Mononuclear cell (primary cell): ENCODE data around the gene PLEKHG4. TPM values are rescaled to one million over a fixed set of nuclear protein-coding genes. Genes with fewer than 3 reads are reported as not detected.

Experiments used
- H3K27me3 ChIP-seq: 2 replicates; pipeline ENCODE4 v1.6.0; 2011; ENCODE audit warnings: low read length, control low read depth; ENCODE audit not compliant: insufficient read depth
- H3K4me1 ChIP-seq: 2 replicates; pipeline ENCODE4 v1.5.1; 2011; ENCODE audit warnings: mild to moderate bottlenecking, low read length, control low read depth; ENCODE audit not compliant: insufficient read depth
- H3K4me3 ChIP-seq: 2 replicates; pipeline ENCODE4 v1.5.1; 2011; ENCODE audit warnings: mild to moderate bottlenecking, low read length, moderate library complexity
- H3K9me3 ChIP-seq: 2 replicates; pipeline ENCODE4 v1.5.1; 2011; ENCODE audit warnings: low read depth, mild to moderate bottlenecking, control low read depth, low read length
- total RNA-seq: library from RNA; depleted of rRNA; stranded (reverse); fragments of >200 nt; gene quantifications from one replicate; pipeline ENCODE4 v1.2.3, GENCODE V29; 2012

Gene PLEKHG4
- total RNA-seq, 1 donor: 4.0 TPM

DNA sequence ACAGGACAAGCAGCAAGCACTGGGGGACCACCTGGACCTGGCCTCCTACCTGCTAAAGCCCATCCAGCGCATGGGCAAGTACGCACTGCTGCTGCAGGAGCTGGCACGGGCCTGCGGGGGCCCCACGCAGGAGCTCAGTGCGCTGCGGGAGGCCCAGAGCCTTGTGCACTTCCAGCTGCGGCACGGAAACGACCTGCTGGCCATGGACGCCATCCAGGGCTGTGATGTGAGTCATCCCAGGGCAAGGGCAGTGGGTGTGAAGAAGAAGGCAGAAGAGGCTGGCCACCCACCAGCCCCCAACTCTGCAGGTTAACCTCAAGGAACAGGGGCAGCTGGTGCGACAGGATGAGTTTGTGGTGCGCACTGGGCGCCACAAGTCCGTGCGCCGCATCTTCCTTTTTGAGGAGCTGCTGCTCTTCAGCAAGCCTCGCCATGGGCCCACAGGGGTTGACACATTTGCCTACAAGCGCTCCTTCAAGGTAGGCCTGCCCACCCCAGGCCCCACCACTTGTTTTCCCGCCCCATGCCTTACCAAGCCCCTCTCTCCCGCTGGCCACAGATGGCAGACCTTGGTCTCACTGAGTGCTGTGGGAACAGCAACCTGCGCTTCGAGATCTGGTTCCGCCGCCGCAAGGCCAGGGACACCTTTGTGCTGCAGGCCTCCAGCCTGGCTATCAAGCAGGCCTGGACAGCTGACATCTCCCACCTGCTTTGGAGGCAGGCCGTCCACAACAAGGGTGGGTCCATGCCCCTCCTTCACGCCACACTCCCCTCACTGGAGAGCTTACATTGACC lies 7.3 kb downstream of the PLEKHG4 start:
- Histone ChIP-seq H3K9me3 (no peaks in the 10 kb centered on the region), H3K4me3 (no peak overlapping the region), H3K4me1 (no peaks in the 10 kb centered on the region), H3K27me3 (no peaks in the 10 kb centered on the region)

DNA sequence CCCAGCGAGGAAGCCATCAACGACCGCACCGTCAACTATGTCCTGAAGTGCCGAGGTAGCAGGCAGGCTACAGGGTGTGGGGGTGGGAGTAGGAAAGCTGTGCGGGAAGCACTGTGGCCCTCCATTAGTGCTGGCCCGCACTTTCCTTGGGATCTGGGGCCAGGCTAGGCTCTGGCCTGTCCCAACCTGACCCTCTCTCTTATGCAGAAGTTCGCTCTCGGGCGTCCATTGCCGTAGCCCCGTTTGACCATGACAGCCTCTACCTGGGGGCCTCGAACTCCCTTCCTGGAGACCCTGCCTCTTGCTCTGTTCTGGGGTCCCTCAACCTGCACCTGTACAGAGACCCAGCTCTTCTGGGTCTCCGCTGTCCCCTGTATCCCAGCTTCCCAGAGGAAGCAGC lies 8.6 kb downstream of the PLEKHG4 start:
- Histone ChIP-seq H3K27me3 (no peaks in the 10 kb centered on the region), H3K9me3 (no peaks in the 10 kb centered on the region), H3K4me1 (no peaks in the 10 kb centered on the region), H3K4me3 (no peak overlapping the region)

DNA sequence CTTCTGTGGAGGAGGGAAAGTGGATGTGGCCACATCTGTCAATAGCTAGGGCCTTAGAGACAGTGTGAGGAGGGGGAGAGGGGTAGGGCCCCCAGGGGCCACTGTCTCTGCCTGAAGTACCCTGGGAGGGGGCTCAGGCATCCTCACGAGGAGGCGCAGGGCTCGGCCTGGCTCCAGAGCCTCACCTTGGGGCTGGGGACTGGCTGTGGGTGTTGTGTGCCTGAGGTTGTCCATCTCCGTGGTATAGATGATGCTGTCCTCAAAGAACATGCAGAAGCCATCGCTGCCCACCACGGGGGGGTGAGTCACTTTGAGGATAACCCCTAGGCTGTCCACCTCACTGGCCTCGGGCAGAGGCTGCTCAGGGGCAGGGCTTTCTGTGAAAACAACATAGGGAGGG lies 12.1 kb downstream of the PLEKHG4 start:
- Histone ChIP-seq H3K4me1 (no peaks in the 10 kb centered on the region), H3K4me3 (no peak overlapping the region)

DNA sequence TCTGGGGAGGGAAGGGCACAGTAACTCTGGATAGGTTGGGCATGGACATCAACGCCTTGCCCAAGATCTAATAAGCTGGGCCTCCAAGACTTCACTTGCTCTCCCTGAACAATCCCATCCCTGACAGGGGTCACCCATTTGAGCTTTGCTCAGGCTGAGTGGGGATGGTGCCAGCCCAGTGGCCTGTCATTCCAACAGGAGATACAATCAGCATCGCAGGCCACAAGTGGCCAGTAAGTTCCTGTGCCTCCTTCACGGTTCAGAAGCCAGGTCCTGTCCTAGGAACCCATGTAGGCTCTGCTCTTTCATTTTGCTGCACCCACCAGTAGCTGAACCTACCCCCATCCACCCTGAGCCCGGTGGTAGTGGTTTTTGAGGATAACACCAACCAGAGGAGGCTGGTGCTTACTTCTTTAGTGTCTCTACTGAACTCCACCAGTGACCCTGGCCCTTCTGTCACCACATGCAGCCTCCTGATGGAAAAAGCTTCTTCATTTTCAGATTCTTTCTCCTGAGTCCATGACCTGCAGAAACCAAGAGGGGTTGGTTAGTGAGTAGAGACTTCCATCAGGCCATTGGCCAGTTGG lies 14.9 kb downstream of the PLEKHG4 start:
- H3K4me3 ChIP-seq: no peak overlapping the region
- H3K9me3 ChIP-seq: no peaks in the 10 kb centered on the region
- no peaks in the 10 kb centered on the region for H3K4me1 ChIP-seq
- H3K27me3 ChIP-seq: no peaks in the 10 kb centered on the region

More for the DNA sequence above, 12.1 kb downstream of the PLEKHG4 start:
- Histone ChIP-seq H3K27me3 (no peaks in the 10 kb centered on the region), H3K9me3 (no peaks in the 10 kb centered on the region)

DNA sequence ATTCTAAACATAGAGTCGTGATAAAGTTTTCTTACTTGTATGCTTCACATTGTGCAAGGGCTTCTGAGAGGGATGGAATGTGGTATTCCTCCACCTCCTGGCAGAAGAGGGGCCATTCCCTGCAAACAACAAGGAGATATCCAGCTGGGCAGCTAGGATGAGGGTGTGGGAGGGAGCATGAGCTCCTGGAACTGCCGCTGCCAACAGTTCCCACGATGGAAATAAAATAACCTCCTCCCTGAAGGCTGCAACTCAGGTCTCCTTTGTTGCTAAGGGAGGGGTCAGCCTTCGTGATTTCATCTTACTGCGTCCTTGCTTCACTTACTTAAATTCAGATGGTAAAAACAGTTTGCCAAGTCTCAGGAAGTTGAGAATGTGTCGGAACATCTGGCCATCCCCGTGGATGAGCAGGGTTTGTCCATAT lies 15.6 kb downstream of the PLEKHG4 start:
- Histone ChIP-seq H3K9me3 (no peaks in the 10 kb centered on the region), H3K27me3 (no peaks in the 10 kb centered on the region), H3K4me3 (no peak overlapping the region), H3K4me1 (no peaks in the 10 kb centered on the region)

DNA sequence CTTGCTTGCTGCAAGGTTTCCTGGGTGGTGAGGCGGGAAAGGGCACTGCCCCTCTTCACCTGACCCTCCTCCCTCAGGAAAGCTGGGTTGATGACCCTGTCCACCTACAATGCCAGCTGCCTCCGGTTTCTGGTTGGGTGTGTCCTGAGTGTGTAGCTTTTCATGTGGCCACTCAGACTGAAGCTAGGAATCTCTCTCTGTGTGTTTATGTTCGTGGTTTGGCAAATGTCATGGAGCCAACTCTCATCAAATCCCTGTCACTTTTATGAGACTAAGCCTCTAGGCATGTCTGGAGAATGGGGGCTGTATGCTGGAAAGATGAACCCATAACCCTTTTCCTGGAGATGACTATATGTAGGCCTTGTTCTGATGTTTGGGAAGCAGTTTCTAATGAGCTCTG lies 17.1 kb downstream of the PLEKHG4 start:
- Histone ChIP-seq H3K9me3 (no peaks in the 10 kb centered on the region), H3K27me3 (no peaks in the 10 kb centered on the region), H3K4me3 (no peak overlapping the region), H3K4me1 (no peaks in the 10 kb centered on the region)

DNA sequence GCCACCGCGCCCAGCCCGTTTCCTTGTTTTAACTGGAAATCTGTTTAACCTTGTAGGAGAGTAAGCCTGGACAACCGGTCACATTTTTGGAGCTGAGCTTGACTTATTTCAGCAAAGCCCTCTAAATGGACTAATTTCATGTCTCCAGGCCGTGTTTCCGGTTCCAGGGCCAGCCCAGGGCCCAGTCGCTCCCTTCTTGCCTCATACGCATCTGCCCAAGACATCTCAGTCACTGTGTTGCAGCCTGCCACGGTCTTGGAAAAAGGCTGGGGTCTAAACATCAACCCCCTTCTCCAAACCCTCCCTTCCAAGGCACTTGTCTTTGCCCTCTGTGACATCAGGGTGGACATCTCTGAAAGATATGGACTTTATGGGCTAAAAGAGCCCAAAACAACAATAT lies 18.9 kb downstream of the PLEKHG4 start:
- no peak overlapping the region for H3K4me3 ChIP-seq
- no peaks in the 10 kb centered on the region for H3K27me3 ChIP-seq

DNA sequence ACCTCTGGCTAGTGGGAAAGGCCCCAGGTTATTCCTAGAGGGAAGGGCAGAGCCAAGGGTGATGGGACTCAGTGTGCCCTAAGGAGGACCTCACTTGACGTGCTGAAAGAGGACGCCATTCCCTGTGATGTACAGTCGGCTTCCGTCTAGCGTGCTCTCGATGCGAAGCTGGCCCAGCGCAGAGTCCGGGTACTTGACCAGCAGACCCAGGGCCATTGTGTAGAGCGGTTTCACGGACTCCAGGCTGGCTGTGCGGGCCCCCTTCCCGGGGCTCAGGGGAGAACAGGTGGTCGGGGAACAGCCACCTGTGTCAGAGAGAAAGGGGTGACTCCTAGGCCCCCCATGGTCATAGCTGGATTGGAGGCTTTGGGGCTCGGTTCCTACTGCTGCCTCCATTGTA lies 19.9 kb downstream of the PLEKHG4 start:
- Histone ChIP-seq H3K27me3 (no peaks in the 10 kb centered on the region), H3K4me3 (no peak overlapping the region), H3K4me1 (no peaks in the 10 kb centered on the region), H3K9me3 (no peaks in the 10 kb centered on the region)

More for the DNA sequence above, 18.9 kb downstream of the PLEKHG4 start:
- Histone ChIP-seq H3K4me1 (no peaks in the 10 kb centered on the region), H3K9me3 (no peaks in the 10 kb centered on the region)

DNA sequence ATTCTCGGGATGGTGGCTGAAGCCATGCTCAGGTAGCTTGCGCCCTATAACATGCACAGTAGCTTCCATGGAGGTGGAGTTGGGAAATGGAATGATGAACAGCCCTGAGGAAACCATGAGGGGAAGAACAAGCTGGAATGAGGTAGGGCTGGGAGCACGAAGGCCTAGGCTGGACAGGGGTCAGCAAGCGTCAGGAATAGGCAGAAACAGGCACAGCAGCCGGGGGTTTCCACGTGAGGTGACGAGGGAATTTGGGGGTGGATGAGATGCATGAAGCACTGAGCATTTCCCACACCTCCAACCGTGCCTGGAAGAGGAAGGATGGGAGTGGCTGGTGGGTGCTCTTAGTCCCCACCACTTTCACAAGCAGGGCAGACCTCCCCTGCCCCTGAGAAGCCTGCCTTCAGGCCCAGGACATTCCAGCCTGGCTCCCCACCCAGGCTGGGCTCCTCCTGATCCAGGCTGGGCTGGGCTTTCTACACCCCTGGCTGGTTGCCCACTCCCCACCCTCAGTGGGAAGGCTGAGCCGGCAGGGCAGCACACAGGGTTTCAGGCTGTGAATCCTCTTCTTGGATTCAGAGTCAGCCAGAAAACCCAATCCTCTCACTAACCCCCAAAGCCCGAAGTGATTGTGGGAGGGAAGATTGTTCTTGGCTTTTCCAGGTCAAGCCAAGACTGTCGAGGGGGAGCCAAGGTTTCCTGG lies 21.9 kb downstream of the PLEKHG4 start:
- H3K4me3 ChIP-seq: no peak overlapping the region
- H3K27me3 ChIP-seq: no peaks in the 10 kb centered on the region
- no peaks in the 10 kb centered on the region for H3K9me3 ChIP-seq
- H3K4me1 ChIP-seq: no peaks in the 10 kb centered on the region

DNA sequence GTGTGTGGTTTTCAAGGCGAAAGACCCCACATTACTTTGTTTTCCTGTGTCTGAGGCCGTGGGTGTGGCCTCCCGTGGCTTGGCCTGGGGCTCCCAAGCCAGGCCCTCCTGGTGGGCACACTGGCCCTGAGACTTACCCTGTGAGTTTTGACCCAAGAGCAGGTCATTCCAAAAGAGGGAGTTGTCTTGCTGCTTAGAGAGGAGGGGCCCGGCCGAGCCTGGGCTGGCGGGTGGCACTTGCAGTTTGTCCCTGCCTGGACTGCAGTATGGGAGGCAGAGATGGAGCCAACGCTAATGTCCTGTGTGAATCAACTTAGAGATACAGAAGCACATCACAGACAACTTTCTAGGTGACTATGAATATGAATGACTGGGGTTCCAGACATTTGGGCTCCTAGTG lies 22.7 kb downstream of the PLEKHG4 start:
- Histone ChIP-seq H3K4me1 (no peaks in the 10 kb centered on the region), H3K4me3 (no peak overlapping the region), H3K9me3 (no peaks in the 10 kb centered on the region), H3K27me3 (no peaks in the 10 kb centered on the region)

DNA sequence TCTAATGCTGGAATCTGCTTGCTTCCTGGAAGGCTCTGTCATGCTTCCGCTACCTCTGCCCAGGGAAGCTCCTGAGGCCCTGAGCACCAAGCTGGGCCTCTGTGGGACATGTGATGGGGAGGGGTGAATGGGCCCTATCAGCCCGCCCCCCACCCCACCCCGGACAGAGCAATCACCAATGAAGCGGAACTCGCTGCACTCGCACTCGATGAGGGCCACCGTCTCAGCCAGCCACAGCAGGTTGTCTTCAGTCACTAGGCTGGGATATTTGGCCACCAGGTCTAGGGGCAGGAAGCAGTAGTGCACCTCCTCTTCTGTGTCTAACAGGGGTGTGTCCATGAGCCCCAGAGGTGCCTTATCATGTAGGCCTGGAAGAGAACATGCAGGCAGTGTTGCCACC lies 23.6 kb downstream of the PLEKHG4 start:
- no peak overlapping the region for H3K4me3 ChIP-seq
- H3K27me3 ChIP-seq: no peaks in the 10 kb centered on the region
- peaks cover 3% of the 10 kb centered on the region for H3K4me1 ChIP-seq
- H3K9me3 ChIP-seq: no peaks in the 10 kb centered on the region

DNA sequence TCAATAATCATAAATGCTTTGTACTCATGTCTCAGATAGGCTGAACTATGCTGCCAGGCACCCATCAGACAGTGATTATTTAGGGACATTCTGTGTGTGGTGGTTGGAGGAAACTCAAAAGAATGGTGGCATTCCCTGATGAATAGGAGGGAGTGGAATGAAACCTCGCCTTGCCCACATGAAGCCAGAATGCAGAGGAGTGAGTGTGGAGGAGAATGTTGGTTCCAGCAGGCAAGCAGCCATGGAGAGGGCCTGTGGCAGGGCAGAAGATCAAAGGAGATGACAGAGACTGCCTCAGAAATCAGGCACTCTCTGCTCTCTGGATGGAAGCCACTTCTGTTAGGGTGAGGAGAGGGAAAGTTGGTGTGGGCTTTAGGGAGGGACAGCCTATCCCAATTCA lies 24.7 kb downstream of the PLEKHG4 start:
- H3K4me3 ChIP-seq: no peak overlapping the region
- peaks cover 13% of the 10 kb centered on the region for H3K4me1 ChIP-seq
- no peaks in the 10 kb centered on the region for H3K27me3 ChIP-seq
- no peaks in the 10 kb centered on the region for H3K9me3 ChIP-seq

DNA sequence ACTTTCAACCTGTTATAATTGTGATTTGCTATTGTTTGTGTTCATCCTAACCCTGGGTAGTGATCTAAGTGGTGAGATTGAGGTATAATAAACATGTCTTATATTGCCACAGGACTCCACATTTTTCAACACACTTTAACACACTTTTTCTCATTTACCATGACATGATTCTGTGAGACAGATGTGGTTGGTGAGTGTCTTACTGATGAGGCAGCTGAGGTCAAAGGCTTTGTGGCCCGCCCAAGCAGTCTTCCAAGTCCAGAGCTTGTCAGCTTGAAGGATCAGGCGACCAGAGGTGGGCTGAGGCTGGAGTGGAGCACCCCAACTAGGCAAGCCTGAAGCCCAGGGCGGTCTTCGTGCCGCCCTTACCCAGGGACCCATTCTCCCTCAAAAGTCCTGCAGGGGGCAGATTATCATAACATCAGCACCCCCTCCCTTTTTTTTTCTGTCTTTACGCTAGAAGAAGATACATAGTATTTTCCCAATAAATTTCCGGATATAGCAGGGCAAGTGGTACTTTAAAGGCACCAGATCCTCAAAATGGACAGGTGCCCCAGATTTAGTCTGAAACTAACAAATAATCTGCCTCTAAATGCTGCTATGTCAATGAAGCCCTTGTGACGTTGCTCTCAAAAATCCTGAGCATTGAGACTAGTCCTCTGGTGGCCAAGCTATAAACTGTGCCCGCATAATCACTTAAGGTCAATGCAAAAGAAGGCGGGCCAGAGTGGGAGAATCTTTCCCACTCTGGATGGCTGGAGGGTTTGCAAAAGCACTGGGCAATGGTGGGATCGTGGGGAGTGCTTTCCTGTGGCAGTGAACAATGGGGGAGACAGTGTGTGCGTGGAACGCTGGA lies 26.1 kb downstream of the PLEKHG4 start:
- H3K27me3 ChIP-seq: no peaks in the 10 kb centered on the region
- H3K4me3 ChIP-seq: no peak overlapping the region
- peaks cover 14% of the 10 kb centered on the region for H3K4me1 ChIP-seq
- no peaks in the 10 kb centered on the region for H3K9me3 ChIP-seq

DNA sequence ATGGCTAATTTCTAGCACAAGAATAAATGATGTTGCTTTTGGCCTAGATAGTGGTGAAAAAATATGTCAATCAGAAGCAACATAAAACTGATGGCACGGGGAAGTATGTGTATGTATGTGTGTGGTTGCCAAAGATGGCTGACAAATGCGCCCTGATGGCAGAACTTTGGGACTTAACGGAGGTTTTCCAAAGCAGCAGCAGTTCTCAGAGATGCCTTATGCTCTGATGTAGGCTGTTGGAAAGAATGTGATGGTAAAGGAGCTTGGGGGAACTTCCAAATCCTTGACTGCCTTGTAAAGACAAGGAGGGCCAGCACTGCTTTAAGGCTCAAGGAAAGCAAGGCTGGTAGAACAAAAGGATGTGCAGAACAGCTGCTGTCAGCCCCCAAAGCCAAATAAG lies 31.2 kb downstream of the PLEKHG4 start:
- no peaks in the 10 kb centered on the region for H3K27me3 ChIP-seq
- H3K4me3 ChIP-seq: no peak overlapping the region
- peaks cover 14% of the 10 kb centered on the region for H3K4me1 ChIP-seq
- H3K9me3 ChIP-seq: no peaks in the 10 kb centered on the region
